Sigmoid colon (tissue), 4 donors: Measurements from ENCODE around the gene CTBP2.

Experiments used
- CTCF ChIP-seq, 4 experiments: fragments of 450-650 bp in 3 of 4; fragments of 200-600 bp in 1 of 4; IDR thresholded peaks; one replicate each; pipeline ENCODE4 v1.5.1; 2016 to 2019; ENCODE audit warnings: antibody characterized with exemption in 4 of 4, mild to moderate bottlenecking in 3 of 4, moderate library complexity in 2 of 4
- EP300 ChIP-seq, 4 donors: sonication (generic); formaldehyde crosslinking; IDR thresholded peaks; one replicate each; pipeline ENCODE4 v1.6.1; 2017; ENCODE audit warnings: antibody characterized with exemption in 4 of 4
- POLR2A ChIP-seq, 2 donors: fragments of 450-650 bp; IDR thresholded peaks; one replicate each; pipeline ENCODE4 v1.6.1; 2016; ENCODE audit warnings: antibody characterized with exemption in 2 of 2, mild to moderate bottlenecking in 2 of 2, moderate library complexity in 2 of 2
- POLR2AphosphoS5 ChIP-seq, 4 donors: sonication (generic); formaldehyde crosslinking; IDR thresholded peaks; one replicate each; pipeline ENCODE4 v1.6.1; 2017; ENCODE audit warnings: antibody characterized with exemption in 4 of 4

- TF ChIP-seq CTCF (IDR thresholded peaks at IDR 0.05): no peak
- no peak for TF ChIP-seq POLR2A (IDR thresholded peaks at IDR 0.05)
- no peak for TF ChIP-seq EP300 (IDR thresholded peaks at IDR 0.05)
- no peak for TF ChIP-seq POLR2AphosphoS5 (IDR thresholded peaks at IDR 0.05)
Measured at GRCh38 chr10:125140151-125140550, 20.2 kb downstream of the CTBP2 start.
